Calu3 (cell line): ENCODE measurements around the gene CYP46A1. TPM values are rescaled to one million over a fixed set of nuclear protein-coding genes. Genes with fewer than 3 reads are reported as not detected.

Source experiments
- BruUV-seq: library from RNA; stranded (reverse); fragments of 400-500 nt; replicated peaks from 2 replicates; lab custom pipeline; 2021; lab: Mats Ljungman, UMichigan
- CTCF ChIA-PET: fragments of 300-600 bp; sonication (Branson Sonifier 250); formaldehyde crosslinking; loops from one replicate; lab custom pipeline; 2022; ENCODE audit warnings: antibody characterized with exemption; lab: Charles Lee
- DNase-seq: peaks from one replicate; pipeline ENCODE4 v3.0.0; 2022
- H3K27ac Mint-ChIP-seq: one replicate; pipeline ENCODE4 v1.8.0; 2022; ENCODE audit warnings: mixed read lengths; ENCODE audit not compliant: unreplicated experiment
- H3K27me3 Mint-ChIP-seq: one replicate; pipeline ENCODE4 v1.8.0; 2022; ENCODE audit warnings: mixed read lengths; ENCODE audit not compliant: unreplicated experiment
- H3K36me3 Mint-ChIP-seq: one replicate; pipeline ENCODE4 v1.8.0; 2022; ENCODE audit warnings: mild to moderate bottlenecking, moderate library complexity, mixed read lengths; ENCODE audit not compliant: insufficient read depth, unreplicated experiment
- H3K4me1 Mint-ChIP-seq: one replicate; pipeline ENCODE4 v1.8.0; 2022; ENCODE audit warnings: mild to moderate bottlenecking, low read depth, mixed read lengths; ENCODE audit not compliant: unreplicated experiment
- H3K4me3 Mint-ChIP-seq: one replicate; pipeline ENCODE4 v1.8.0; 2022; ENCODE audit warnings: mild to moderate bottlenecking, low read depth, moderate library complexity, mixed read lengths; ENCODE audit not compliant: unreplicated experiment
- H3K9me3 Mint-ChIP-seq: one replicate; pipeline ENCODE4 v1.8.0; 2022; ENCODE audit warnings: low read depth, mixed read lengths; ENCODE audit not compliant: unreplicated experiment
- CTCF ChIP-seq: fragments of 200-600 bp; IDR thresholded peaks from one replicate; pipeline ENCODE4 v1.8.0; 2022; ENCODE audit warnings: antibody characterized with exemption; ENCODE audit not compliant: unreplicated experiment
- intact Hi-C: fragments of 100-400 bp; cut with micrococcal nuclease; formaldehyde crosslinking; loops from one replicate; pipeline ENCODE4 v1.10.0; 2022; ENCODE audit not compliant: unreplicated experiment
- total RNA-seq: library from RNA; stranded (reverse); gene quantifications from 2 replicates; pipeline ENCODE4 v1.2.3, GENCODE V29; 2022

Gene CYP46A1
- total RNA-seq, 1 experiment from 2014 or later = not detected

- no peak overlapping the region for H3K4me3 Mint-ChIP-seq
- no TSS peak for BruUV-seq
- intact Hi-C loops = no loop called here
- TF ChIP-seq CTCF = no peak
- no peaks in the 10 kb centered on the region for H3K4me1 Mint-ChIP-seq
- CTCF ChIA-PET = no interaction called here
- DNase-seq = no peak
- no peaks in the 10 kb centered on the region for H3K36me3 Mint-ChIP-seq
- no peaks in the 10 kb centered on the region for H3K9me3 Mint-ChIP-seq
- no peak overlapping the region for H3K27ac Mint-ChIP-seq
- no peaks in the 10 kb centered on the region for H3K27me3 Mint-ChIP-seq
Observed at GRCh38 chr14:99764222-99764706, 80.2 kb downstream of the CYP46A1 start.

- BruUV-seq = no TSS peak
- Mint-ChIP-seq H3K27me3 (no peaks in the 10 kb centered on the region), H3K27ac (no peak overlapping the region), H3K4me3 (no peak overlapping the region), H3K4me1 (peaks cover 16% of the 10 kb centered on the region), H3K36me3 (no peaks in the 10 kb centered on the region), H3K9me3 (no peaks in the 10 kb centered on the region)
- no peak for DNase-seq
- intact Hi-C loops = no loop called here
- TF ChIP-seq CTCF = no peak
- CTCF ChIA-PET = no interaction called here
Observed at GRCh38 chr14:99768381-99768780, 84.3 kb downstream of the CYP46A1 start.

- no TSS peak for BruUV-seq
- TF ChIP-seq CTCF = no peak
- Mint-ChIP-seq H3K27ac (no peak overlapping the region), H3K4me3 (no peak overlapping the region), H3K4me1 (peaks cover 16% of the 10 kb centered on the region), H3K27me3 (no peaks in the 10 kb centered on the region), H3K36me3 (no peaks in the 10 kb centered on the region), H3K9me3 (no peaks in the 10 kb centered on the region)
- CTCF ChIA-PET = no interaction called here
- intact Hi-C loops = no loop called here
- DNase-seq = no peak
Observed at GRCh38 chr14:99769123-99769522, 85.0 kb downstream of the CYP46A1 start.

- H3K9me3 Mint-ChIP-seq = no peaks in the 10 kb centered on the region
- no peak for TF ChIP-seq CTCF
- no peaks in the 10 kb centered on the region for H3K27me3 Mint-ChIP-seq
- intact Hi-C loops = no loop called here
- H3K4me1 Mint-ChIP-seq = peaks cover 16% of the 10 kb centered on the region
- no peak for DNase-seq
- BruUV-seq = no TSS peak
- CTCF ChIA-PET = no interaction called here
- peak overlapping the region; percentile 46 for H3K27ac Mint-ChIP-seq
- no peaks in the 10 kb centered on the region for H3K36me3 Mint-ChIP-seq
- H3K4me3 Mint-ChIP-seq = no peak overlapping the region
Observed at GRCh38 chr14:99769799-99770198, 85.7 kb downstream of the CYP46A1 start.
